Astrocyte (in vitro differentiated cells and primary cell): ENCODE data around the gene SLC38A1. TPM values are rescaled to one million over a fixed set of nuclear protein-coding genes. Genes with fewer than 3 reads are reported as not detected.

Experiments used
- DNase-seq: peaks from one replicate; pipeline ENCODE4 v3.0.0-alpha.2; 2010; ENCODE audit warnings: low read depth
- FAIRE-seq: peaks from 2 replicates; lab custom pipeline; 2011; peaks lifted over from hg19 to GRCh38; lab: Jason Lieb, UNC
- H2AFZ ChIP-seq: 2 replicates; pipeline ENCODE4 v1.6.0; 2012; ENCODE audit warnings: low read depth, low read length, inconsistent platforms
- H3K27ac ChIP-seq: 2 replicates; pipeline ENCODE4 v1.5.1; 2011; ENCODE audit warnings: low read depth, low read length, inconsistent platforms
- H3K27me3 ChIP-seq: 2 replicates; pipeline ENCODE4 v1.6.0; 2011; ENCODE audit warnings: low read length, inconsistent platforms; ENCODE audit not compliant: insufficient read depth
- H3K36me3 ChIP-seq: 2 replicates; pipeline ENCODE4 v1.5.1; 2011; ENCODE audit warnings: low read length, inconsistent platforms; ENCODE audit not compliant: insufficient read depth
- H3K4me1 ChIP-seq: 2 replicates; pipeline ENCODE4 v1.5.1; 2011; ENCODE audit warnings: low read length, inconsistent platforms; ENCODE audit not compliant: insufficient read depth
- H3K4me2 ChIP-seq: 2 replicates; pipeline ENCODE4 v1.6.0; 2012; ENCODE audit warnings: low read length, inconsistent platforms
- H3K4me3 ChIP-seq: 2 replicates; pipeline ENCODE4 v1.5.1; 2011; ENCODE audit warnings: low read depth, mild to moderate bottlenecking, low read length, inconsistent platforms; ENCODE audit not compliant: insufficient read depth
- H3K79me2 ChIP-seq: 2 replicates; pipeline ENCODE4 v1.6.0; 2012; ENCODE audit warnings: mild to moderate bottlenecking, low read length, inconsistent platforms; ENCODE audit not compliant: insufficient read depth
- H3K9ac ChIP-seq: 2 replicates; pipeline ENCODE4 v1.6.0; 2012; ENCODE audit warnings: mild to moderate bottlenecking, low read length, inconsistent platforms
- H3K9me3 ChIP-seq: 2 replicates; pipeline ENCODE4 v1.5.1; 2012; ENCODE audit warnings: low read depth, mild to moderate bottlenecking, low read length, inconsistent platforms; ENCODE audit not compliant: insufficient read depth
- H4K20me1 ChIP-seq: 2 replicates; pipeline ENCODE4 v1.6.0; 2012; ENCODE audit warnings: low read length, inconsistent platforms; ENCODE audit not compliant: insufficient read depth
- H3K27ac Mint-ChIP-seq: one replicate; pipeline ENCODE4 v1.8.0; 2021; ENCODE audit warnings: mild to moderate bottlenecking, mixed read lengths; ENCODE audit not compliant: unreplicated experiment
- H3K27me3 Mint-ChIP-seq: one replicate; pipeline ENCODE4 v1.8.0; 2021; ENCODE audit warnings: low read depth, mixed read lengths; ENCODE audit not compliant: unreplicated experiment
- H3K36me3 Mint-ChIP-seq: one replicate; pipeline ENCODE4 v1.8.0; 2021; ENCODE audit warnings: low read depth, mixed read lengths; ENCODE audit not compliant: unreplicated experiment
- H3K4me1 Mint-ChIP-seq: one replicate; pipeline ENCODE4 v1.8.0; 2021; ENCODE audit warnings: low read depth, mixed read lengths; ENCODE audit not compliant: unreplicated experiment
- H3K4me3 Mint-ChIP-seq: one replicate; pipeline ENCODE4 v1.8.0; 2021; ENCODE audit warnings: mild to moderate bottlenecking, moderate library complexity, mixed read lengths; ENCODE audit not compliant: unreplicated experiment
- H3K9me3 Mint-ChIP-seq: one replicate; pipeline ENCODE4 v1.8.0; 2021; ENCODE audit warnings: mild to moderate bottlenecking, mixed read lengths; ENCODE audit not compliant: unreplicated experiment
- CTCF ChIP-seq: IDR thresholded peaks from 2 replicates; pipeline ENCODE4 v1.5.1; 2011; ENCODE audit warnings: low read depth, mild to moderate bottlenecking, inconsistent platforms, low read length, moderate library complexity; ENCODE audit not compliant: insufficient read depth
- EZH2 ChIP-seq: IDR thresholded peaks from 2 replicates; pipeline ENCODE4 v1.6.1; 2012; ENCODE audit warnings: mild to moderate bottlenecking, low read length, inconsistent platforms; ENCODE audit not compliant: insufficient read depth
- total RNA-seq: library from RNA; stranded (reverse); gene quantifications from 2 replicates; pipeline ENCODE4 v1.2.1, GENCODE V29; 2021

The SLC38A1 gene
- total RNA-seq, 1 donor from 2014 or later = 160 TPM

- Mint-ChIP-seq H3K27me3 (no peaks in the 10 kb centered on the region), H3K9me3 (no peaks in the 10 kb centered on the region), H3K36me3 (no peaks in the 10 kb centered on the region), H3K4me1 (peaks cover 25% of the 10 kb centered on the region), H3K27ac (no peak overlapping the region), H3K4me3 (no peak overlapping the region)
- DNase-seq (no peak), FAIRE-seq (no peak)
- H3K27me3 ChIP-seq = no peaks in the 10 kb centered on the region
- H2AFZ ChIP-seq = no peak overlapping the region
- no peaks in the 10 kb centered on the region for H3K9me3 ChIP-seq
- H3K4me3 ChIP-seq = no peak overlapping the region
- H3K79me2 ChIP-seq = peaks cover 94% of the 10 kb centered on the region
- H3K4me2 ChIP-seq = peak overlapping the region; percentile 63
- peak overlapping the region; percentile 30 for H3K27ac ChIP-seq
- TF ChIP-seq CTCF (no peak), EZH2 (no peak)
- H3K4me1 ChIP-seq = peaks cover 16% of the 10 kb centered on the region
- peaks cover 35% of the 10 kb centered on the region for H4K20me1 ChIP-seq
- H3K36me3 ChIP-seq = no peaks in the 10 kb centered on the region
- H3K9ac ChIP-seq = no peak overlapping the region
These were observed 9.1 kb downstream of the SLC38A1 start for GRCh38 chr12:46259713-46260112.

GRCh38 chr12:46259071-46259470, 9.8 kb downstream of the SLC38A1 start:
- no peak overlapping the region for H3K4me3 Mint-ChIP-seq
- DNase-seq = no peak
- peaks cover 23% of the 10 kb centered on the region for H3K4me1 Mint-ChIP-seq
- Histone ChIP-seq H3K36me3 (peaks cover under 1% of the 10 kb centered on the region), H3K4me2 (no peak overlapping the region), H4K20me1 (peaks cover 33% of the 10 kb centered on the region), H3K4me3 (no peak overlapping the region), H3K79me2 (peaks cover 92% of the 10 kb centered on the region), H3K9ac (no peak overlapping the region), H3K4me1 (peaks cover 16% of the 10 kb centered on the region), H3K27ac (no peak overlapping the region), H3K9me3 (no peaks in the 10 kb centered on the region), H3K27me3 (no peaks in the 10 kb centered on the region), H2AFZ (no peak overlapping the region)
- H3K36me3 Mint-ChIP-seq = peaks cover 2% of the 10 kb centered on the region
- H3K27ac Mint-ChIP-seq = no peak overlapping the region
- no peaks in the 10 kb centered on the region for H3K27me3 Mint-ChIP-seq
- no peak for FAIRE-seq
- H3K9me3 Mint-ChIP-seq = no peaks in the 10 kb centered on the region
- TF ChIP-seq EZH2 (no peak), CTCF (no peak)

- H4K20me1 ChIP-seq = peaks cover 25% of the 10 kb centered on the region
- H3K4me3 Mint-ChIP-seq = no peak overlapping the region
- H3K4me1 Mint-ChIP-seq = peaks cover 15% of the 10 kb centered on the region
- H3K27me3 ChIP-seq = no peaks in the 10 kb centered on the region
- no peak overlapping the region for H3K27ac Mint-ChIP-seq
- no peak overlapping the region for H3K4me2 ChIP-seq
- H3K9ac ChIP-seq = no peak overlapping the region
- TF ChIP-seq CTCF (no peak), EZH2 (no peak)
- H3K4me1 ChIP-seq = peaks cover 16% of the 10 kb centered on the region
- no peak overlapping the region for H2AFZ ChIP-seq
- no peak for DNase-seq
- peaks cover 2% of the 10 kb centered on the region for H3K36me3 ChIP-seq
- no peaks in the 10 kb centered on the region for H3K9me3 ChIP-seq
- no peak for FAIRE-seq
- H3K79me2 ChIP-seq = peaks cover 86% of the 10 kb centered on the region
- no peak overlapping the region for H3K27ac ChIP-seq
- H3K4me3 ChIP-seq = no peak overlapping the region
- H3K36me3 Mint-ChIP-seq = peaks cover 5% of the 10 kb centered on the region
- H3K27me3 Mint-ChIP-seq = no peaks in the 10 kb centered on the region
- H3K9me3 Mint-ChIP-seq = no peaks in the 10 kb centered on the region
These were observed 10.7 kb downstream of the SLC38A1 start for GRCh38 chr12:46258129-46258528.
